GM10266 (cell line): ENCODE results near the gene ISOC2.

ENCODE experiments used
- DNase-seq: peaks from one replicate; pipeline ENCODE4 v3.0.0; 2012; ENCODE audit errors: extremely low spot score
- CTCF ChIP-seq: IDR thresholded peaks from 2 replicates; pipeline ENCODE4 v1.5.1; 2012; ENCODE audit warnings: mild to moderate bottlenecking, low read depth; ENCODE audit not compliant: control insufficient read depth, insufficient read depth; ENCODE audit errors: missing control alignments

The ISOC2 gene

GRCh38 chr19:55406826-55407549, 54.5 kb downstream of the ISOC2 start:
- TF ChIP-seq CTCF, result no peak
- DNase-seq, result peak; percentile 60

GRCh38 chr19:55406091-55406825, 55.2 kb downstream of the ISOC2 start:
- DNase-seq, result no peak
- no peak for TF ChIP-seq CTCF

- no peak for DNase-seq
- no peak for TF ChIP-seq CTCF
Observed at GRCh38 chr19:55405638-55406037, 55.8 kb downstream of the ISOC2 start.
